ENCODE data around the gene ZNF562. TPM values are rescaled to one million over a fixed set of nuclear protein-coding genes. Genes with fewer than 3 reads are reported as not detected.

Gene ZNF562
- total RNA-seq, 1 donor from 2014 or later: 27.2 TPM

DNA sequence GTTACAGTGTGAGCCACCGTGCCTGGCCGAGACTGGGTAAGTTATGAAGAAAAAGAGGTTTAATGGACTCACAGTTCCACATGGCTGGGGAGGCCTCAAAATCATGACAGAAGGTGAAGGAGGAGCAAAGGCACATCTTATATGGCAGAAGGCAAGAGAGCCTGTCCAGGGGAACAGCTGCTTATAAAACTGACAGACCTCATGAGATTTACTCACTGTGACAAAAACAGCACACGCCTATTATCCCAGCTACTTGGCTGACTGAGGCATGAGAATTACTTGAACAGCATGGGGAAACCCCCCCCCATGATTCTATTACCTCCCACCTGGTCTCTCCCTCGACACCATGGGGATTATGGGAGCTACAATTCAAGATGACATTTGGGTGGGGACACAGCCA, 30.4 kb downstream of the ZNF562 start:
- no peak for DNase-seq (ENCODE audit: low read depth in 2 of 2)

DNA sequence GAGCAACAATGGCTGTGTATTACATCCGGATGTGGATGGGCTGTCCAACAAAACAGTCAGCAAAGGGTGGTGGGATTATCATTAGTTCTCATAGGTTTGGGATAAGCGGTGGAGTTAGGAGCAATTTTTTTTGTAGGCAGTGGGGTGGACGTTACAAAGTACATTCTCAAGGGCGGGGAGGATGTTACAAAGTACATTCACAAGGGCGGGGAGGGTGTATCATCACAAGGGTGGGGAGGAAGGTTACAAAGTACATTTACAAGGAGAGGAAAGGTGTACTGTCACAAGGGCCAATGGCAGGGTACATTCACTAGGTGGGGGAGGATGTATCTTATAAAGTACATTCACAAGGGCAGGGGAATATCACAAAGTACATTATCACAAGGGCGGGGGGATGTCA, 33.1 kb downstream of the ZNF562 start:
- no peak for DNase-seq (ENCODE audit: low read depth in 2 of 2)

DNA sequence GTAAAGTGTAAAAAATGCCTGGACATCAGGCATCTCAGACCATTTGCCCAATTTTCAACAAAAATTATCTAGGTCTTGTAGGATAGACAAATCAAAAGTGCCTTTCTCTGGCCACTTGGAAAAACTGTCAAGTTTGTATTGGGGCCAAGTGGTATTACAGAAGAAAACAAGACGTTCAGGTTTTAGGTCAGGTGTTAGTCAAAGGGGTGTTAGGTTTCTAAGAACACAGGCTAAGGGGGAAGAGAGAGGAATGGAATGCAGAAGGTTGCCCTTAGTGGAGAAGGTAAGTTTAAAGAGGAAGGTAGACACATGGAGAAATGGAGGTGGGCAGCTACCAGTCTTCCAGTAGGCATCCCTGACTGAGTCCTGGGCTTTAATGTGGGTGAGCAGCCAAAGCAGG, 33.9 kb downstream of the ZNF562 start:
- DNase-seq (ENCODE audit: low read depth in 2 of 2): no peak

DNA sequence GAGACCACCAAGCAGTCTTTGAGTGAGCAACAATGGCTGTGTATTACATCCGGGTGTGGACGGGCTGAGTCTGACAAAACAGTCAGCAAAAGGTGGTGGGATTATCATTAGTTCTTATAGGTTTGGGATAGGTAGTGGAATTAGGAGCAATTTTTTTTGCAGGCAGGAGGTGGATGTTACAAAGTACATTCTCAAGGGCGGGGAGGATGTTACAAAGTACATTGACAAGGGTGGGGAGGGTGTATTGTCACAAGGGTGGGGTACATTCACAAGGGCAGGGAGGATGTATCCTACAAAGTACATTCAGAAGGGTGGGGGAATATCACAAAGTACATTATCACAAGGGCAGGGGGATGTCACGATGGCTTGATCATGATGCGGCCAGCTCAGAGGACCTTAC, 38.9 kb downstream of the ZNF562 start:
- no peak for DNase-seq (ENCODE audit: low read depth in 2 of 2)

DNA sequence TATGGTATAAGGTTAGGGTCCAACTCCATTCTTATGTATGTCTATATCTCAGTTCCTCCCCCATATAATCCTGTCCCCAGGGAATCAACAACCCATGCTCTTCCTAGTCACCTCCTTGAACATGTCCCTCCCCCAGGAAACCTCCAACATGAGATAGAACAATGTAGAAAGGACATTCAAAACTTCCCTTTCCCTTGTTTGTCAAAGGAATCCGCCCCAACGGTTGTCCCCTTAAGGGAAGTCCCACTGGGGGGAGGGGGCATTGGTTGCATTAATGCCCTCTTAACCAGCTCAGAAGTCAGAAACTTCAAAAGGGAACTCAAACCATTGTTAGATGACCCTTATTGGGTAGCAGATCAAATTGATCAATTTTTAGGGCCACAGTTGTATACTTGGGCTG, 47.0 kb downstream of the ZNF562 start:
- DNase-seq (ENCODE audit: low read depth in 2 of 2): no peak

DNA sequence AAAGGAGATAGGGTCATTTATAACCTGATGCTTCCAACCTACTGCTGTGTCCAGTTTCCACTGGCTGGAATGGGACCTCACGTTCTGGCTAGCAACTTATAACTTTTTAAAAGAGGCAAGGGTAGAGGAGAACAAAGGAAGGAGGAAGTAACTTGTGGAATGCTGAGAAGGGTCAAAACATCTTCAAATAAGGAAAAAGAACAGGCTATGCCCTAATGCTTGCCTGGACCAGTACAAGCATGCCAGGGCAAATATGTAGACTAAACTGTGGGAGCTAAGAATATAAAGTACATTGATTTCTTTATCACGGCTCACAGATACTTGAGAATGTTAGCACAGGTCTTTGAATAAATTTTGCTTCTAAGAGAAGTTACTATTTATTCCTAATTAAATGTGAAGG, 52.4 kb downstream of the ZNF562 start:
- DNase-seq (ENCODE audit: low read depth in 2 of 2): peak in 1 of 2 donors; percentile 4

DNA sequence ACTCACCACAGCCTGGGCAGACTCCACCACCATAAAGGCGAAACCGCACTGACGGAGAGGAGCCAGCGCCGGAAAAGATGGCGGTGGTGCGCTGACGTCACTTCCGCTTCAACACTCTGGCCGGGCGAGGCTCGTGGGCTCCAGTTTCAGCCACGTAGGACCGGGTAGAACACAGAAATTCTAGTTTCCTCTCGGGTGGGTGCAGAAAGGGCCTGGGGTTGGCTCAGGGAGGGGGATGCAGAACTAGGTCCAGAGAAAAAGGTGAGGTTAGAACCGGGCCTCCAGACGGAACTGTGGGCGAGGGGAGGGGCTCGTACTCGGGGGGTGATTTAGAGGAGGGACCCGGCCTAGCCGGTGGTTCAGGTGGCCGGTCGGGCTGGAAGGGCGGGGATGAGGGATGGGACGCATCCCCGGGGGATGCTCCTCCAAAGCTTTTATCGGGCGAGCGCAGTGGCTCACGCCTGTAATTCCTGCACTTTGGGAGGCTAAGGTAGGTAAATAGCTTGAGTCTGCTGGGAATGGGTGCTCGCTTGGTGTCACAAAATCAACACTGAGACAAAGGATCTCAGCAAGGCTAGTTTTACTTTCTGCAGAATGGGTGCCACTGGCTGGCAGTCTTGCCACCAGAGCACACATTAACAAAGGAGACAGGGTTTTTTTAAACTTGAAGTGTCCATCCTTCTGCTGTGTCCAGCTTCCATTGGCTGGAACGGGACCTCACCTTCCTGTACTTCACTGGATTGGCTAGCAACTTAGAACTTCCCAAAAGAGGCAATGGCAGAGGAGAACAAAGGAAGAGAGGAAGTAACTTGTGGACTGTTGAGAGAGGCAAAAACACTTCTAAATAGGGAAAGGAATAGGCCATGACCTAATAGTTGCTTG, 53.5 kb downstream of the ZNF562 start, which contains the start of gene ZNF561:
TSS of gene ZNF561 (minus strand) at position 77 of the 882 bp plus-strand sequence. CDS start 1,776 bp downstream, outside the sequence.
- DNase-seq (ENCODE audit: low read depth in 2 of 2): peak; percentile 91 to 93

DNA sequence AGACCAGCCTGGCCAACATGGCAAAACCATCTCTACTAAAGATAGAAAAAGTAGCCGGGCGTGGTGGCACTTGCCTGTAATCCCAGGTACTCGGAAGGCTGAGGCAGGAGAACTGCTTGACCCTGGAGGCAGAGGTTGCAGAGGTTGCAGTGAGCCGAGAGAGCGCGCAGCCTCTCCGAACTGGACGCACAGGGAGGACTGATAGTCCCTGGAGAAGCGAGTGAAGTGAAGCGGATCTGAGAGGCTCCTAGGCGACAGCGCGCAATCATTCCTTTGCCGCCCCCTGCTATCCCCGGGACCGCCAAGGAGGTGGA, 54.1 kb downstream of the ZNF562 start:
- DNase-seq (ENCODE audit: low read depth in 2 of 2): no peak

DNA sequence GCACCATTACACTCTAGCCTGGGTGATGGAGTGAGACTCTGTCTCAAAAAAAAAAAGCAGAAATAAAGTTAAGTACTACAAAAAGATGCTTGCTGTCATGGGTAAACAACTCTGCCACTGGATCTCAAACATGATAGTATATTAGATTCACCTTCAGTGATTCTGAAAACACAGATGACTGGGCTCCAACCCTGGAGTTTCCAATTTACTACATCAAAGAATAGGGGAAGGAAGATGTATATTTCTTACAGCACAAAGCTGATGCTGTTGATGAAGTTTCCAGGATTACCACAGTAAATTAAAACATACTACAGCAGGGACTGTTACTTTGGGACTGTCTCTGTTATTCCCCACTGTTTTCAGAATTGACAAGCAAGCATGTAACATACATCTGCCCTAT, 59.1 kb downstream of the ZNF562 start:
- no peak for DNase-seq (ENCODE audit: low read depth in 2 of 2)

DNA sequence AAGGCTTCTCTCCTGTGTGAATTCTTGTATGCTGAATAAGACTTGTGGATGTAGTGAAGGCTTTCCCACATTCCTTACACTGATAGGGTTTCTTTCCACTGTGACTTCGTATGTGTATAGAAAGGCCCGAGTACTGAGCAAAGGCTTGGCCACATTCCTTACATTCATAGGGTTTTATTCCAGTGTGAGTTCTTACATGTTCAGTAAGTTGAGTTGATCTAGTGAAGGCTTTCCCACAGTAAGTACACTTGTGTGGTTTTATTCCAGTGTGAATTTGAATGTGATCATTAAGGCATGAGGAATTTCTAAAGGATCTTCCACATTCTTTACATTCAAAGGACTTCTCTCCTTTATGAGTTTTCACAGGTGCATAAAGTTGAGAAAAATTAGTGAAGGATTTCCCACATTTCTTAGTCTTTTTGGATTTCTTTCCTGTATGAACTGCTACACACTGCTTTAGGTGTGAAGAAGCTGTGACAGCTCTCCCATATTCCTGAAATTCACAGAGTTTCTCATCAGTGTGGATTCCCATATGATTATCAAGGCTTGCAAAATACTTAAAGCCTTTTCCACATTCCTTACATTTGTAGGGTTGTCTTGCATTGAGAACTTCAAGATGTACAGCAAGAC, 64.3 kb downstream of the ZNF562 start:
- DNase-seq (ENCODE audit: low read depth in 2 of 2): no peak

DNA sequence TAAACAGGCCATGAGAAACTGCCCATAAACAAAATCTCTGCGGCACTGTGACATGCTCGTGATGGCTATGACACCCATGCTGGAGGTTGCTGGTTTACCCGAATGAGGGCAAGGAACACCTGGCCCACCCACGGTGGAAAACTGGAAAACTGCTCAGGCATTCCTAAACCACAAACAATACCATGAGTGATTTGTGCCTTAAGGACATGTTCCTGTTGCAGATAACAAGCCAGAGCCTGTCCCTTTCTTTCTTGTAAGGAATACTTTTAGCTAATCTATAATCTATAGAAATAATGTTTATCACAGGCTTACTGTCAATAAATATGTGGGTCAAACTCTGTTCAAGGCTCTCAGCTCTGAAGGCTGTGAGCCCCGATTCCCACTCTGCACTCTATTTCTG, 66.0 kb downstream of the ZNF562 start:
- DNase-seq (ENCODE audit: low read depth in 2 of 2): no peak

DNA sequence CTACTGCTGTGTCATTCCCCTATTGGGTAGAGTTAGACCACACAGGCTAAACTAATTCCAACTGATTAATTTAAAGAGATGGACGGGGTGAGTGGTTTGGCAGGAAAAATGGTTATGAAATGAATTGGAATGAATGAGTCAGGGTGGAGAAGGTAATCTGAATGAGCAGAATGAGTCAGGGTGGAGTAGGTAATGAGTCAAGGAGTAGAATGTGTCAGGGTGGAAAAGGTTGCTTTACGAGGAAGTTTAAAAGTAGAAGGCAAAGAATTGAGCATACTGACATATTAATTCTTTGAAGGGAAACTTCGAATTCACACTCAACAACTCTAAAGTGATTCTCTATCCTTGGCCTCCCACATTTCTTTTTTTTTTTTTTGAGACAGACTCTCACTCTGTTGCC, 77.9 kb downstream of the ZNF562 start:
- DNase-seq (ENCODE audit: low read depth in 2 of 2): peak in 1 of 2 donors; percentile 24

Other genes starting within 250 kb of the ZNF562 start
- 6.8 and 8.5 TPM in 2 replicates for gene ZNF266, start 239.5 kb downstream of the ZNF562 start, total RNA-seq
- under 0.01 TPM in 2 replicates for gene ZNF560, start 176.5 kb downstream of the ZNF562 start, total RNA-seq
- gene ZNF426, start 136.5 kb downstream of the ZNF562 start, total RNA-seq: 12.0 and 14.5 TPM in 2 replicates
- gene ZNF121, start 90.6 kb downstream of the ZNF562 start, total RNA-seq: 17.9 and 30.2 TPM in 2 replicates
- 17.0 and 25.0 TPM in 2 replicates for gene ZNF561, start 53.9 kb downstream of the ZNF562 start, total RNA-seq
- 3.9 and 4.0 TPM in 2 replicates for gene ZNF846, start 93.6 kb upstream of the ZNF562 start, total RNA-seq
- gene FBXL12, start 144.0 kb upstream of the ZNF562 start, total RNA-seq: 6.1 and 10.3 TPM in 2 replicates
- 172 and 227 TPM in 2 replicates for gene UBL5, start 152.8 kb upstream of the ZNF562 start, total RNA-seq
- 81.1 and 95.8 TPM in 2 replicates for gene PIN1, start 160.2 kb upstream of the ZNF562 start, total RNA-seq